GM12864 (cell line): Measurements from ENCODE around the gene B4GALNT4.

Experiments used
- DNase-seq: peaks from one replicate; pipeline ENCODE4 v3.0.0-alpha.2; 2011; ENCODE audit warnings: low read depth
- H3K4me3 ChIP-seq: 2 replicates; pipeline ENCODE4 v1.5.1; 2011; ENCODE audit warnings: mild to moderate bottlenecking, low read depth, low read length, control low read depth
- TF ChIP-seq, protein P1 (sequence below): IDR thresholded peaks from 2 replicates; pipeline ENCODE4 v1.5.1; 2011; ENCODE audit warnings: low read depth, mild to moderate bottlenecking, moderate library complexity, low read length, control low read depth, inconsistent platforms; ENCODE audit errors: missing control alignments

B4GALNT4 gene

DNA sequence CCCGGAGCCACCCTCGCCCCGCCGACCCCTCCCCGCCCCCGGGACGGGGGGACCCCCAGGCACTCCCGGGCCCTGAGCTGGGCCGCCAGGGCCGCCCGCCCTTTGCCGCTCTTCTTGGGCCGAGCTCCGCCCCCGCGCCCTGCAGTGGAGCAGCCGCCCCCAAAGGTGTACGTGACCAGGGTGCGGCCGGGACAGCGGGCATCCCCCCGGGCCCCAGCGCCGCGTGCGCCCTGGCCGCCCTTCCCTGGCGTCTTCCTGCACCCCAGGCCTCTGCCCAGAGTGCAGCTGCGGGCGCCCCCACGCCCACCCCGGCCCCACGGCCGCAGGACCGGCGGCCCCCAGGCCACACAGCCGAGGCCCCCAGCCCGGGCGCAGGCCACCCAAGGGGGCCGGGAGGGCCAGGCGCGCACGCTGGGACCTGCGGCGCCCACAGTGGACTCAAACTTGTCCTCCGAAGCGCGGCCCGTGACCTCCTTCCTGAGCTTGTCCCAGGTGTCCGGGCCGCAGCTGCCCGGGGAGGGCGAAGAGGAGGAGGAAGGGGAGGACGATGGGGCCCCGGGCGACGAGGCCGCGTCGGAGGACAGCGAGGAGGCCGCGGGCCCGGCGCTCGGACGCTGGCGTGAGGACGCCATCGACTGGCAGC, 7.4 kb downstream of the B4GALNT4 start:
- DNase-seq: no peak
- no peak overlapping the region for H3K4me3 ChIP-seq
- TF ChIP-seq, protein P1, sequence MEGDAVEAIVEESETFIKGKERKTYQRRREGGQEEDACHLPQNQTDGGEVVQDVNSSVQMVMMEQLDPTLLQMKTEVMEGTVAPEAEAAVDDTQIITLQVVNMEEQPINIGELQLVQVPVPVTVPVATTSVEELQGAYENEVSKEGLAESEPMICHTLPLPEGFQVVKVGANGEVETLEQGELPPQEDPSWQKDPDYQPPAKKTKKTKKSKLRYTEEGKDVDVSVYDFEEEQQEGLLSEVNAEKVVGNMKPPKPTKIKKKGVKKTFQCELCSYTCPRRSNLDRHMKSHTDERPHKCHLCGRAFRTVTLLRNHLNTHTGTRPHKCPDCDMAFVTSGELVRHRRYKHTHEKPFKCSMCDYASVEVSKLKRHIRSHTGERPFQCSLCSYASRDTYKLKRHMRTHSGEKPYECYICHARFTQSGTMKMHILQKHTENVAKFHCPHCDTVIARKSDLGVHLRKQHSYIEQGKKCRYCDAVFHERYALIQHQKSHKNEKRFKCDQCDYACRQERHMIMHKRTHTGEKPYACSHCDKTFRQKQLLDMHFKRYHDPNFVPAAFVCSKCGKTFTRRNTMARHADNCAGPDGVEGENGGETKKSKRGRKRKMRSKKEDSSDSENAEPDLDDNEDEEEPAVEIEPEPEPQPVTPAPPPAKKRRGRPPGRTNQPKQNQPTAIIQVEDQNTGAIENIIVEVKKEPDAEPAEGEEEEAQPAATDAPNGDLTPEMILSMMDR: no peak

DNA sequence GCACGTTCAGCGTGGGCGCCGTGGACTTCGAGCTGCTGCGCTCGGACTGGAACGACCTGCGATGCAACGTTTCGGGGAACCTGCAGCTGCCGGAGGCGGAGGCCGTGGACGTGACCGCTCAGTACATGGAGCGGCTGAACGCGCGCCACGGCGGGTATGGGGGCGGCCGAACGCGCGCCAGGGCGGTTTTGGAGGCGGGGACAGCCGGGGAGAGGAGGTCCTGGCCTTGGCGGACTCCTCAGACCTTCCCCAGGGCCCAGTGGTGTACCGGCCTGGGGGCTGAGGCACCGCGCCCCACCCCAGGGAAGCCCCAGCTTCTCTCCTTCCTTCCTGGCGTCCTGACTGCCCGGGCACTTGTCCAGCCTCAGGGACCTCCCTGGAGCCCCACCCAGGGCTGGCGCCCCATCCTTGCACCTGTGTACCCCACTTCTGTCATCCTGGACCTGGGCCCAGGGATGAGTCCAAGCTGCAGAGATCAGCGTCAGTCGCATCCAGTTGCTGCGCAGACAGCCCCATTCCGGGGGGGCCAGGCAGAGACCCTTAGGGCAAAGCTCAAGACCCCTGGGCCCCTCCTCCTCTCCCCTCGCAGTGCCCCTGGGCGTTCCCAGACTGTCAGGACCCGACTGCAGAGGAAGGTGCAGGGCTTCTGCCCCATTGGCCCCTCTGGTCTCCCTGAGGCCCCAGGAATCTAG, 8.0 kb downstream of the B4GALNT4 start:
- DNase-seq: no peak
- TF ChIP-seq, protein P1: no peak
- H3K4me3 ChIP-seq: no peak overlapping the region

DNA sequence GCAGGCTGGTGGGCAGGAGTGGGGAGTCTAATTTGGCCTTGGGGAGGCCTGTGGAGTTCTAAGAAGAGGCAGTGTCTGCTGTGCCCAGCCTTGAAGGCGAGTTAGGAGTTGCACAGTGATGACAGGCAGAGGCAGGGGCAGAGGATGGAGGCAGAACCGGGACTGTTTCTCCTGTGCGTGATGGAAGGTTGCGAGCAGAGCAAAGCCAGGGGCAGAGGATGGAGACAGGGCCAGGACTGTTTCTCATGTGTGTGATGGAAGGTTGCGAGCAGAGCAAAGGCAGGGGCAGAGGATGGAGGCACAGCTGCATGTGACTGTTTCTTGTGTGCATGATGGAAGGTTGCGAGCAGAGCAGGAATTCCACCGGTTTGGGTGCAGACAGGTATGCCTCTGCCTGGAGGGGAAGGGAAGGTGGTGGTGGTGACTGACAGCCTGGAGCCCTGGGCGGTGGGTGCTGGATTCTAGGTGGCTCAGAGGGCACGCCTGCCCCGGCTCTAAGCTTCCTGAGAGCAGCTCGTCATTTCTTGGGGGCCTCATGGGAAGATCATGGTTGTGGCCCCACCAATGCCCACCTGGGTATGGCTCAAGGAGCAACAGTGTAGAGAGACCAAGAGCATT, 8.7 kb downstream of the B4GALNT4 start:
- no peak for DNase-seq
- TF ChIP-seq, protein P1: no peak
- H3K4me3 ChIP-seq: no peak overlapping the region

DNA sequence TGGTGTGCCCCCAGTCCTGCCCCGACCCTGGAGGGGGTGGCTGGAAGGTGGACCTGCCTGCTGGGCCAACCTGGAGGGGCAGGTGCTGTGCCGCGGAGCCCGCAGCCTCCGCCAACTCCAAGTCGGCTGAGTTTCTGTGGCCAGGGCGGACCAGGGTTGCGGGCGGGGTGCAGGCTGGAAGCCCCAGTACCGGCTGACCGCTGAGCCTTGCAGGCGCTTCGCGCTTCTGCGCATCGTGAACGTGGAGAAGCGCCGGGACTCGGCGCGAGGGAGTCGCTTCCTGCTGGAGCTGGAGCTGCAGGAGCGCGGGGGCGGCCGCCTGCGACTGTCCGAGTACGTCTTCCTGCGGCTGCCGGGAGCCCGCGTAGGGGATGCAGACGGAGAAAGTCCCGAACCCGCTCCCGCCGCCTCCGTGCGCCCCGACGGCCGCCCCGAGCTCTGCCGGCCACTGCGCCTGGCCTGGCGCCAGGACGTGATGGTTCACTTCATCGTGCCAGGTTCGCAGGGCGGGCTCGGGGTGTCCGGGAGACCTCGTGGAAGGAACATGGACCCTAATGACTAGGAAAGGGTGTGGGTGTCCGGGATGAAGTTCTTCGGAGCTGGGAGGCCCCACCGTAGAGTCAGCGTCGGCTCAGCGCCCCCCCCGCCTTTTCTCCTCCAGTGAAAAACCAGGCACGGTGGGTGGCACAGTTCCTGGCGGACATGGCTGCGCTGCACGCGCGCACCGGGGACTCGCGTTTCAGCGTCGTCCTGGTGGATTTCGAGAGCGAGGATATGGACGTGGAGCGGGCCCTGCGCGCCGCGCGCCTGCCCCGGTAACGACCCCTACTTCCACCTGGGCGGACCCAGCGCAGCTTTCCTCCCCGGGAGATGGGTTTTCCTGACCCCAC, 10.2 kb downstream of the B4GALNT4 start:
- no peak for DNase-seq
- TF ChIP-seq, protein P1: no peak
- H3K4me3 ChIP-seq: no peak overlapping the region

DNA sequence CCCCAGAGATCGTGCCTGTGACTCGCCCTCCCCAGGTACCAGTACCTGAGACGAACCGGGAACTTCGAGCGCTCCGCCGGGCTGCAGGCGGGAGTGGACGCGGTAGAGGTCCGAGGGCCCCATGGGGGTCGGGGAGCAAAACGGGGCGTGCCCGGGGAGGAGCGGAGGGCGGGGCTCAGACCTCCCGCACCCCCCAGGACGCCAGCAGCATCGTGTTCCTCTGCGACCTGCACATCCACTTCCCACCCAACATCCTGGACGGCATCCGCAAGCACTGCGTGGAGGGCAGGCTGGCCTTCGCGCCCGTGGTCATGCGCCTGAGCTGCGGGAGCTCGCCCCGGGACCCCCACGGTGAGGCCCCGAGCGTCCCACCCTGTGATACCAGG, 10.8 kb downstream of the B4GALNT4 start:
- TF ChIP-seq, protein P1: no peak
- no peak for DNase-seq
- no peak overlapping the region for H3K4me3 ChIP-seq

DNA sequence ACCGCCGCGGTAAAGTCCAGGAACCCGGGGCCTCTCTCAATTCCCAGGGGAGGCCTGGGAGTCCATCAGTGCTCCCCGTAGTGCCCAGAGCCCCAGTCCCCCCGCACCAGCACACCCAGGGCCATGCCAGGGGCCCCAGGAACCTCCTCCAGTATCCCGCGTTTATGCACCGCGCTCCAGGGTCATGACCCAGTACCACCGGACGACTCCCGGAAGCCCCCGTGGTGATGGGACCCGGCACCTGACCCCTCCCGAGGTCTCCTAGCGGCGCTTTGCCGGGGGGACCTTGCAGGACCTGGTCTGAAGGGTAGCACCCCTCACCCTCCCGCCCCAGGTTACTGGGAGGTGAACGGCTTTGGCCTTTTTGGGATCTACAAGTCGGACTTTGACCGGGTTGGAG, 11.2 kb downstream of the B4GALNT4 start:
- H3K4me3 ChIP-seq: no peak overlapping the region
- TF ChIP-seq, protein P1: no peak
- no peak for DNase-seq
